ENCODE data around the gene PRMT1. TPM values are rescaled to one million over a fixed set of nuclear protein-coding genes. Genes with fewer than 3 reads are reported as not detected.

PRMT1 gene
- total and polyA plus RNA-seq, 9 of the 15 experiments (the other 6 are each of a cell fraction or from before 2014, with no cell fraction given): 13.3 to 464 (median 326) TPM

GRCh38 chr19:49665351-49666119, 11.5 kb upstream of the PRMT1 start, which contains the start of the genes BCL2L12 and IRF3 (continued):
- TF ChIP-seq CTCF (IDR thresholded peaks at IDR 0.05 in 2 of 3, conservative IDR thresholded peaks at IDR 0.05 in 1 of 3; ENCODE audit: insufficient read depth in 2 of 3, low read depth in 1 of 3, low read length in 3 of 3): 0 out of 6 replicates have a peak, but pooled peaks of 1 of the 3 experiments have one; percentile 15
- TF ChIP-seq TBP (optimal IDR thresholded peaks at IDR 0.05; ENCODE audit: low read depth, low read length): peak; percentile 66
- 0 out of 4 replicates have a peak, but pooled peaks of 1 of the 2 experiments have one; percentile 5 for TF ChIP-seq TBL1XR1 (IDR thresholded peaks at IDR 0.05; ENCODE audit: low read length in 2 of 2)
- TF ChIP-seq JUND (IDR thresholded peaks at IDR 0.05; ENCODE audit: borderline replicate concordance, low read depth, low read length): 0 out of 2 replicates have a peak, but pooled peaks have one; percentile 23
- no peak for TF ChIP-seq JUND (tag; IDR thresholded peaks at IDR 0.05; ENCODE audit: borderline replicate concordance, low read depth, low read length)
- no peak for TF ChIP-seq ZNF133 (CRISPR knock-in tag; IDR thresholded peaks at IDR 0.05)
- peak; percentile 60 for TF ChIP-seq PCBP1 (IDR thresholded peaks at IDR 0.05; ENCODE audit: low read depth, low read length, poor library complexity, severe bottlenecking)
- peak; percentile 52; the same call in 1 of the 2 replicates for TF ChIP-seq HLTF (IDR thresholded peaks at IDR 0.05)
- TF ChIP-seq CCNT2 (IDR thresholded peaks at IDR 0.05; ENCODE audit: borderline replicate concordance, extremely low read depth, insufficient read length, low read depth, low read length): peak; percentile 68
- peak; percentile 29 for TF ChIP-seq HMGN3 (IDR thresholded peaks at IDR 0.05; ENCODE audit: borderline replicate concordance, extremely low read depth, insufficient read length, low read depth, low read length)
- TF ChIP-seq, protein P1, sequence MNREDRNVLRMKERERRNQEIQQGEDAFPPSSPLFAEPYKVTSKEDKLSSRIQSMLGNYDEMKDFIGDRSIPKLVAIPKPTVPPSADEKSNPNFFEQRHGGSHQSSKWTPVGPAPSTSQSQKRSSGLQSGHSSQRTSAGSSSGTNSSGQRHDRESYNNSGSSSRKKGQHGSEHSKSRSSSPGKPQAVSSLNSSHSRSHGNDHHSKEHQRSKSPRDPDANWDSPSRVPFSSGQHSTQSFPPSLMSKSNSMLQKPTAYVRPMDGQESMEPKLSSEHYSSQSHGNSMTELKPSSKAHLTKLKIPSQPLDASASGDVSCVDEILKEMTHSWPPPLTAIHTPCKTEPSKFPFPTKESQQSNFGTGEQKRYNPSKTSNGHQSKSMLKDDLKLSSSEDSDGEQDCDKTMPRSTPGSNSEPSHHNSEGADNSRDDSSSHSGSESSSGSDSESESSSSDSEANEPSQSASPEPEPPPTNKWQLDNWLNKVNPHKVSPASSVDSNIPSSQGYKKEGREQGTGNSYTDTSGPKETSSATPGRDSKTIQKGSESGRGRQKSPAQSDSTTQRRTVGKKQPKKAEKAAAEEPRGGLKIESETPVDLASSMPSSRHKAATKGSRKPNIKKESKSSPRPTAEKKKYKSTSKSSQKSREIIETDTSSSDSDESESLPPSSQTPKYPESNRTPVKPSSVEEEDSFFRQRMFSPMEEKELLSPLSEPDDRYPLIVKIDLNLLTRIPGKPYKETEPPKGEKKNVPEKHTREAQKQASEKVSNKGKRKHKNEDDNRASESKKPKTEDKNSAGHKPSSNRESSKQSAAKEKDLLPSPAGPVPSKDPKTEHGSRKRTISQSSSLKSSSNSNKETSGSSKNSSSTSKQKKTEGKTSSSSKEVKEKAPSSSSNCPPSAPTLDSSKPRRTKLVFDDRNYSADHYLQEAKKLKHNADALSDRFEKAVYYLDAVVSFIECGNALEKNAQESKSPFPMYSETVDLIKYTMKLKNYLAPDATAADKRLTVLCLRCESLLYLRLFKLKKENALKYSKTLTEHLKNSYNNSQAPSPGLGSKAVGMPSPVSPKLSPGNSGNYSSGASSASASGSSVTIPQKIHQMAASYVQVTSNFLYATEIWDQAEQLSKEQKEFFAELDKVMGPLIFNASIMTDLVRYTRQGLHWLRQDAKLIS (CRISPR knock-in tag; IDR thresholded peaks at IDR 0.05): no peak
- 0 out of 2 replicates have a peak, but pooled peaks have one; percentile 10 for TF ChIP-seq KLF13 (tag; IDR thresholded peaks at IDR 0.05; ENCODE audit: borderline replicate concordance, low read depth)
- no peak for TF ChIP-seq XRCC5 (IDR thresholded peaks at IDR 0.05; ENCODE audit: low read depth, low read length)
- peak; percentile 43; the same call in 1 of the 2 replicates for TF ChIP-seq NCOA6 (IDR thresholded peaks at IDR 0.05)
- TF ChIP-seq ZNF408 (CRISPR knock-in tag; IDR thresholded peaks at IDR 0.05; ENCODE audit: low read depth): no peak
- peak; percentile 79 for TF ChIP-seq ZNF143 (CRISPR knock-in tag; IDR thresholded peaks at IDR 0.05)
- TF ChIP-seq, protein P2, sequence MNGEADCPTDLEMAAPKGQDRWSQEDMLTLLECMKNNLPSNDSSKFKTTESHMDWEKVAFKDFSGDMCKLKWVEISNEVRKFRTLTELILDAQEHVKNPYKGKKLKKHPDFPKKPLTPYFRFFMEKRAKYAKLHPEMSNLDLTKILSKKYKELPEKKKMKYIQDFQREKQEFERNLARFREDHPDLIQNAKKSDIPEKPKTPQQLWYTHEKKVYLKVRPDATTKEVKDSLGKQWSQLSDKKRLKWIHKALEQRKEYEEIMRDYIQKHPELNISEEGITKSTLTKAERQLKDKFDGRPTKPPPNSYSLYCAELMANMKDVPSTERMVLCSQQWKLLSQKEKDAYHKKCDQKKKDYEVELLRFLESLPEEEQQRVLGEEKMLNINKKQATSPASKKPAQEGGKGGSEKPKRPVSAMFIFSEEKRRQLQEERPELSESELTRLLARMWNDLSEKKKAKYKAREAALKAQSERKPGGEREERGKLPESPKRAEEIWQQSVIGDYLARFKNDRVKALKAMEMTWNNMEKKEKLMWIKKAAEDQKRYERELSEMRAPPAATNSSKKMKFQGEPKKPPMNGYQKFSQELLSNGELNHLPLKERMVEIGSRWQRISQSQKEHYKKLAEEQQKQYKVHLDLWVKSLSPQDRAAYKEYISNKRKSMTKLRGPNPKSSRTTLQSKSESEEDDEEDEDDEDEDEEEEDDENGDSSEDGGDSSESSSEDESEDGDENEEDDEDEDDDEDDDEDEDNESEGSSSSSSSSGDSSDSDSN (IDR thresholded peaks at IDR 0.05; ENCODE audit: borderline replicate concordance in 1 of 2, low read depth in 2 of 2, low read length in 2 of 2): peak; percentile 75 to 83; a peak in 2 of 4 replicates
- TF ChIP-seq KDM5B (IDR thresholded peaks at IDR 0.05; ENCODE audit: insufficient replicate concordance, low read depth, low read length): peak; percentile 56
